Stimulated activated CD4-positive, alpha-beta T cell treated with anti-CD3 and anti-CD28 coated beads, Interleukin-2, amount 100 ng/mL, for 48 hours (primary cell): ENCODE results near the gene ENOX2.

Experiments
- DNase-seq, 2 donors: peaks; one replicate each; pipeline ENCODE4 v3.0.0-alpha.2; 2020

The ENOX2 gene

DNA sequence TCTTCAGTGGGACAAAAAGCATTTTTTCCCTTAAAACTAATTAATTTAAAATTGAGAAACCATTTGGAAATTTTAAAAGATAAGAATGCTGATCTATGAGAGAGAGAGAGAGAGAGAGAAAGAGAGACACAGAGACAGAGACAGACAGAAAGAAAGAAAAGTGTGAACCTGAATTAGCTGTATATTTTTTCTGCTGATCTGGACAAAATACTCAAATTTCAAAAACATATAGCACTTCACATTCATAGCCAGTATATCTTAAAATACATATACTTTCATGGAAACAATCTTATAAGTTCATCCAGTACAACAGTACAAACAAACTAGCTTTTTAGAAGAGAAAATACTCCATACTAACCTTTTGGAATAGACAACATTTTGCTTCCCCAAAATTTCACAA, 18.4 kb downstream of the ENOX2 start:
- no peak for DNase-seq

DNA sequence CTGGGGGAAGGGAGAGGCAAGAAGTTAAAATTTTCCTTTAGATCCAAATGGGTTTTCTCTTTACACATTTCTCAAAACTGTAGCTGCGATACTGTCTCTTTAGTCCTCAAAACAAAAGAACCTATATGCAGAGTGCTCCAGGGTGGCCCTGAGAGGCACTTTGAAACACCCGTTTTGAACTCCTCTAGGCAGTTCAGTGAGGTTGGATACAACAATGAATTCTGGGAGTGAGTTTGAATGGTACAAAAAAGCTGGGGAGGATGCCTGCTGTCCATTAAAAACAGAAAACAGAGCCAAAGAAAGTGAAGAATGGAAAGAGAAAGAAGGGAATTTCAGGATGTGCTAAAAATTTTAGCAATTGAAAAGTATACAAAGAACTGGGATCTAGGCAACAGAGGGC, 23.1 kb downstream of the ENOX2 start:
- no peak for DNase-seq

DNA sequence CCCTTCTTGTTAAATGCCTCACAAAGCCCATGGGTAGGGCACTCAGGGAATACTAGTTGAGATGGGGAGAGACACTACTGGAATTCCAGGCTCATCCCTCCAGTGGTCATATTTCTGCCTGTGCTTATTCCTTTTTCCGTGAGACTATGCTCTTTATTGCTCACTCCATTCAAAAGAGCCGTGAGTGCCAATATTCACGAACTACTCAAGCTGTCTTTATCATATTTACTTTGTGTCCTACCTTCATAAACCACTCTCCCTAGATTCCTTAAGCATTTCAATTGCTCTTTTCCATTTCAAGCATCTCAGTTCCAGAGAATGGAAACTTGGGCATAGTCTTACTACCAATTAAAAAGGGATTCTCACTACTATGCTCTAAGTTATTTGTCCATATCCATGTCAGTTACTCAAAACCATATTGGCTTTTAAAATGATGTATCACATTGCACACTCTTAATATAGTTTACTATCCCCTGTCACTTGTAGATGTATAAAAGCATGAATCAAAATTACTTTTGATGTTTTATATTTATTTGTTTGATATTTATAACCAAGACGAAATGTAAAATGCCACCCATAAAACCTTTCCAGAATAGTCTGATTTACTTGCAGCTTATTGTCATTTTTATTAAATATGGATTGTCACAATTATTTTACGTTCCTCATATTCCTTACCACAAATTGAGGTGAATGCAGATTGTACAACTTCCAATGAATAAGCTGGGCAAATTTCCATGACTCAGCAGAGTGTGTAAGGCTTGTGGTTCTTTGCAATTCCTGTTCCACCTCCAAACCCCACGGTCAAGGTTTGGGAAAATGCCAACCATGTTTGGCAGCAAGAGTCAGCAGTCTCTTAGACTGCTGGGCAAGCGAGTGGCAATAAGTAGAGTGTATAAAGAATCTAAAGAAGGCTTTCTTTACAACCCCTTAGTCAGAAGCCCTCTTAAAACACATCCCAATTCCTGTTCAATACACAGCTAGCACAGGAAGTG, 24.4 kb downstream of the ENOX2 start:
- DNase-seq: no peak

DNA sequence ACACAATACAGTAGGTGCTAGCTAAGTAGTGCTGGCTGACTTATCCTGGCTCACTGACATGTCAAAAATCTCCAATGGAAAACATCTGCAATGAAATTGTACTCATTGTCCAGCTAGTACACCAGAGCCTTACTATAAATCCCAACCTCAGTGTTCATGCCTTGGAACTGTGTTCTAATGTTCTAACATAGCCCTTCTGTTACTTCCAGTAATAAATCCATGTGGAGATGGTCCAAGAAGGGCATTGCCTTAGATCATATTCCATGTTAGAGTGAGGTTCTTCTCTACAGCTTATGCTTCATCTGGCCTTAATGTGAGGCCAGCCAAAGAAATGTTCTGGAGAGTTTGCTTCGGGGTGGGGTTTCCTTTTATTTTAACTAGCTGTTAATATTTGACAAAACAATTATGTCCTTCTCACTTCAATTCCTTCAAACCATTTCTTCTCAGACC, 25.1 kb downstream of the ENOX2 start:
- DNase-seq: no peak

DNA sequence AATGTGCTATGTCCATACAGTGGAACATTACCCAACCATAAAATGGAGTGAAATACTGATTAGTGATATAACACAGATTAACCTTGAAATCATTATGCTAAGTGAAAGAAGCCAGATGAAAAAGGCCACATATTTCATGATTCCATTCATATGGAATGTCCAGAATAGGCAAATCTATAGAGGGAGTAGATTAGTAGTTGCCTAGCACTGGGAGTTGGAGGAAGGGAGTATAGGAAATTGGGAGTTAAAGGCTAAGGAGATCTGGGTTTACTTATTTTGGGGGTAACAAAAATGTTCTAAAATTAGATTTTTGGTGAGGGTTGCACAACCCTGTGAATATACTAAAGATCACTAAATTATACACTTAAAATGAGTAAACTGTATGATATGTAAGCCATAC, 26.8 kb downstream of the ENOX2 start:
- DNase-seq: no peak

DNA sequence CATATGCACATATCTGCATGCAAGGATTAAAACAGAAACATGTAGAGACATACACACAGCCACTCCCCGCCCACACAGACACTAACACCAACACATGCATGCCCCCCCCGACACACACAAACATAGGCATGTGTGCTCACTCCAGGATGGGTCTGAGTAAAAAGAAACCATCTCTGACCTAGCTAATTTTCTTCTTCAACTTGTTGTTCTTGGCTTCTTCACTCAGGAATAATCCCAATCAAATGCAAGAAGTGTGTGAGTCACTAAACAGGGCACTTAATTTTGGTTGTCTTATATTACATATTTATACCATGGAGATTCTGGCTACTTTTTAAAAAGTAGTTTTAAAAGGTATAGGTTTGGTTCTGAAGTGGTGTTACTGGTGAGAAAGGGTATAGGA, 28.3 kb downstream of the ENOX2 start:
- no peak for DNase-seq

DNA sequence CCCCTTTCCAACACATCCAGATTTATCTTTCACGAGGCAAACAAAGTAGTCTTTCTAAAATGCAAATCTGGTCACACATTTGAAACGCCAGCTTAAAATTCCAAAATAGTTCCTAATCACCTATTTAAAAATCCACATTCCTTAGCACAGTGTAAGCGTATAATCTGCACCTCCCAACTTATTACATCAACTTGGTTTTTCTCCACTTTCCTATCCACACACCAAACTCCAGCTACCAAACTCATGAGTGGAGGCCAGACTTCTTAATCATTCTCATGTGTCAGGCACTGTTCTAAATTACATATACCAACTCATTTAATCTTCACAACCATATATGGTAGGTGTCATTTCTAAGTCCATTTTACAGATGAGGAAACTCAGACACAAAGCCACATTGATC, 33.8 kb downstream of the ENOX2 start:
- no peak for DNase-seq

DNA sequence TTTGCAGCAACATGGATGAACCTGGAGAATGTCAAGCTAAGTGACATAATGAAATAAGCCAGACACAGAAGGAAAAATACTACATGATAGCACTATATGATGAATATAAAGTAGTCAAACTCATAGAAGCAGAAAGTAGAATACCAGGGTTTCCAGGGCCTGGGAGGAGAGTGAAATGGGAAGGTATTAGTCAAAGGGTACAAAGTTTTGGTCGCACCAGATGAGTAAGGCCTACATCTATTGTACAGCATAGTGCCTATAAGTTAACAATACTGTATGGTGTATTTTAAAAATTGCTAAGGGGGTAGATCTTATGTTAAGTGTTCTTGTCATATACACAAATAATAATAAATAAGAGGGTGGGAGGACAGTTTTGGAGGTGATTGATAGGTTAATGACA, 41.5 kb downstream of the ENOX2 start:
- DNase-seq: no peak

DNA sequence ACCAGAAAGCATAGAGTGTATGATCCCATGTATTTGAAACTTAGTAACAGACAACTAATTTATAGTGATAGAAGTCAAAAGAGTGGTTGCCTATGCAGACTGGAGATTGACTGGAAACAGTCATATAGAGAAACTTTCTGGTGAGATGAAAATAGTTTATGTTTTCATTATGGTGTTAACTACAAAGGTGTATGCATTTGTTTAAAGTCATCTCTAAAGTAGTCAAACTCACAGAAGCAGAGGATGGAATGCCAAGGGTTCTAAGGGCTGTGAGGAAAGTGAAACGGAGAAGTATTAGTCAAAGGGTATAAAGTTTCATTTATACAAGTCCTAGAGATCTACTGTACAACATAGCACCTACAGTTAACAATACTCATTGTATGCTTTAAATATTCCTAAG, 45.8 kb downstream of the ENOX2 start:
- DNase-seq: no peak

DNA sequence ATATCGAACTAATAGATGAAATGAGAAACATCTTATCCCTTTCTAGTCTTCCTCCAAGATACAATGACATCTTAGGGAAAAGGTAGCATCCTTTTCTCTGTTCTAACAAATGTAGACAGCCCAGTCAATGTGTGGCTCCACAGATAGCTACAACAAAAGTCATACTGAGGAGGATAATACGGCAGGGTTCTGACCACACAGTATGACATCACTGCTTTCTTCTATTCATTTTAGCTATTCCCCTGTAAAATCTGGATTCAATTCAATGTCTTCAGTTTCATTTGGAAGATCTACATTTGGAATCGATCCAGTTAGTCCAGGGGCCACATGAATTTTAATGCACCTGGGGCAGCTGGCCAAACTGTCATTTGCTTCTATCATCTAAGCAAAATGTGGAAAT, 51.4 kb downstream of the ENOX2 start:
- no peak for DNase-seq

DNA sequence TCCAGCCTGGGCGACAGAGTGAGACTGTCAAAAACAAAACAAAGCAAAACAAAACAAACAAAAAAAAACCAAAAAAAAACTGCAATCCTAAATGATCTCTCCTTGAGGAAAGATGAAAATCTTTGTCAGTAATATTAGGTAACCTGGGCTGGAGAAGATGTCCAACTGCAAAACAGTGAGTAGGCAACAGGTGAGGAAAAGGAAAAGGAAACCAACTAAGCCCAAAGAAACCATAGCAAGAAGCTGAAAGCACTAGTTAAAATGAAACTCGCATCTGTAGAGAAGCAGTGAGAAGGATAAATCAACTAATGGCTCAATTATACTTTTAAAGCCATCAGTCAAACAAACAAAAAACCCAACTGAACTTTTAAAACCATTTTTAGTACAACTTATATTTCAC, 54.2 kb downstream of the ENOX2 start:
- no peak for DNase-seq

DNA sequence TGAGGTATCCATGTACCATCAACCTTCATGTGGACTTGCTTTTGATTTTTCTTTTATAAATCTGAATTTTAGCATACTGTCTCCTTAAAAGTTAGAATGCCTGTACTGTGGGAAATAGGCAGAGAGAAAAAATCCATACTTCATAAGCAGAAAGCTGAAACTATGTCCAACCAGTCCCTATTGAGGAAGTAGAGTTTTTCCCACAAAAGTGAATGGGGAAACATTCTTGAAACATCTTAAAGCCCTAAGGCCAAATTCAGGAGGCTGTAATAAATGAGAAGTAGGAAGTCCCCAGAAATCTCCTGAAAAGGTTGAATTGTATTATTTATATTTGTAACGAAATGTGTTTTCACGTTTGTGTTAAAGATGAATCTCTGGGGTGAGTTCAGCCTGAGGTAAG, 56.3 kb downstream of the ENOX2 start:
- no peak for DNase-seq

DNA sequence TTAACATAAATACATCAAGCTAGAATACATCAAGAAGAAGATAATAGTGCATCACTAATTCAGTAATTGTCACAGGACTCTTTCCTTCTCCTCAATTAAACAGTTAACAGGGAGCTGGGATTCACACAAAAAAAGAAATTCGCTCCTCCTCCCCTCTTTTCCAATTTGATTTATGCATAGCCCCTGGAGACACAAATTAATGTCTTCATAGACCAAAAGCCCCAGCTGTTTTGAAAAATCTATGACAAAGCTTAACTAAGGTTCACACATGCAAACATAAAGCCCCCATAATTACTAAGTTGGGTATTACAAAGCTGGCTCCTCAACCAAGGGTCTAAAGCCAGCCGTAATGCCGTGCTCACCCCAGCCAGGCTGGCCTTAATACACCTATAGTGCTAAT, 61.2 kb downstream of the ENOX2 start:
- DNase-seq: no peak

DNA sequence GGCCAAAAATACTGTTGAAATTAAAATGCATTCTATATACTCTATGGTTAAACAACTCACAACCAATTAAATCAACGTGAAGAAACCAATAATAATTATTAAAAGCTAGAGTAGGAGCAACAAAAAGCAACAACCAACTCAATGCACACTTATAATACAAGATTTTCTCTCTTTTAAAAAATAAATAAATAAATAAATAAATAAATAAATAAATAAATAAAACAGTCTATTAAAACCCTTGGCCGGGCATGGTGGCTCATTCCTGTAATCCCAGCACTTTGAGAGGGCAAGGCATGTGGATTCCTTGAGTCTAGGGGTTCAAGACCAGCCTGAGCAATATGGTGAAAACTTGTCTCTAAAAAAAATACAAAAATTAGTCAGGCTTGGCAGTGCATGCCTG, 62.7 kb downstream of the ENOX2 start:
- DNase-seq: no peak

DNA sequence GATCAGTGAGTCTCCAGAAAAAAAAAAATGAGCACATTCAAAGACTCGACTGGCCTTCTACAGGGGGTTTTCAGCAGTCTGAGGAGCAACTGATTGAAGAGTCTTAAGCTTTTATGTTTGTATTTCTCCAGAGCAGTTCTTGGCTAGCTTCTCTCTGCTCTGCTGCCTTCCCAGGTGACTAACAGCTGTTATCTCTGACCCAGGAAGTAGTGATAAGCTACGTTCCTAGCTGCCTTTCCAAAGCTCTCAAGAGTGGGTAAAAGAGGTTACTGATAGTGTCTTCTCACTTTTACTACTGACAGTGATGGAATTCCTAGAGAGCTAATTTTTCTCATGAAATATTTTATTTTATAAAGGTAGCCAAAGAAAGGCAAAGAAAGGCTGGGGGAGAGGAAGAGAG, 66.6 kb downstream of the ENOX2 start:
- DNase-seq: no peak

DNA sequence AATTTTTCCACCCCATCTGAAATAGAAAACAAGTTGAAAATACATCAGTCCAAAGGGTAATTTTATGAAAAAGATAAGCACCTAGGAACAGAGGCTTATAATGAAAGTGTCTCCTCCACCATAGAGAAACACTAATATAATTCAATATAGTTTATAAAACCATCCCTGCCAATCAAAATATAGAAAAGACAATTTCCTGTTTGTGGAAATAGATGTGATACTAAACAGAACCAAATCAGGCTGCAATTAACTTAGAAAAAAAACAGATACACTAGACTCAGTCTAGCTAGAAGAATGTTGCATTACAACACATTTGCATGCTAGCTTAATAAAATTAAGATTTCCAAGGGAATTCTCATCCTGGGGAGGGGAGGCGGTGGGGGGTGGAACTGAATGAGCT, 68.2 kb downstream of the ENOX2 start:
- DNase-seq: no peak

DNA sequence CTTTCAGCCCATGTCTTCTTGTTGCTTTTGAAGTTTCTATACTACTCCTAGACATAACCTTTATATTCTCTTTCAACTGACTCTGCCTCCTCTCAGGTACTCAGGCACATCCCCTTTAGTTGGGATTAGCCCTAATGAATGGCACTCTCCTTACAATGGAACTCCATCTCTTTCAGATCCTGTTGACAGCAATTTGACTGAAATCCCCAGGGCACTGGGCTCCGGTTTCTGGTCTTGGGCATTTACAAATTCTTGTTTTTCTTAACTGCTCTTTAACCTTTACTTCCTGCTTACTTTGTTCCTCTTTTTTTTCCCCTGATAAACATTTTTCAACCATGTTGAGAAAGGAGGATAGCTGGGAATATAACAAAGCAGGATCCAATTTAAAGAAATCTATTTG, 68.9 kb downstream of the ENOX2 start:
- DNase-seq: no peak

DNA sequence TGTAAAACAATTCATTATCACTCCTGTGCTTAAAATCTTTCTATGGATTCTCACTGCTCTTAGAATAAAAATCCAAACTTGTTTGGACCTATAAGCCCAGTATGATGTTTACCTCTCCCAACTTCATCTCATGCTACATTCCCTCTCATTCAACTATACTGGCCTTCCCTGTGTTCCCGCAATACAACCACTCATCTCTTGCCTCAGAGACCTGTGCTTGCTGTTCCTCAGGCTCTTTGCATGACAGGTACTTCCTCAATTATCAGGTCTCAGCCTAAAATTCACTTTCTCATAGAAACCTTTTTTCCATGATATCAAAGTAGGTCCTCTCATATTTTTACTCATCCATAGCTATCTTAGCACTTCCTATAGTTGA, 71.7 kb downstream of the ENOX2 start:
- DNase-seq: no peak

DNA sequence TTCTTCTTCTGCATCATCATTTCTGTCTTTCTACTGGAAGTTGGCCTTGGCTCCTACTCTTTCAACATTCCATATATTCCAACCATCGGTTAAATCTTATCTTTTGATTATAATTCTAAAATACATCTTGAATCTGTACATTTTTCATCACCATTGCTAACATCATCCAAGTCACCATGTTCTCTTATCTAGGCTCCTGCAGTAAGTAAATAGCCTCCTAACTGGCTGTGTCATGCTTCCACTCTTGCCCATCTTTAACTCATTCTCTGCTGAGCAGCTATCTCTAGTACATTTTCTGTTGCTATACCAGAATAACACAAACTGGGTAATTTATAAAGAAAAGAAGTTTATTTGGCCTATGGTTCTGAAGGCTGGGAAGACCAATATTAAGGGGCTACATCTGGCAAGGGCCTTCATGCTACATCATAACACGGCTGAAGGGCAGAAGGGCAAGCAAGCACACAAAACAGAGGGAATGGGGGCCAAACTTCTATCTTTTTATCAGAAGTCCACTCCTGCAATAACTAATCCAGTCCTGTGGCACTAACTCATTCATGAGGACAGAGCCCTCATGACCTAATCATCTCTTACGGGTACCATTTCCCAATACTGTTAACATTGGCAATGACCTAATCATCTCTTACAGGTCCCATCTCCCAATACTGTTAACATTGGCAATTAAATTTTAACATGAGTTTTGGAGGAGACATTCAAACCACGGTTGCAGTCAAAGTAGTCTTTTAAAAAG, 72.2 kb downstream of the ENOX2 start:
- no peak for DNase-seq

DNA sequence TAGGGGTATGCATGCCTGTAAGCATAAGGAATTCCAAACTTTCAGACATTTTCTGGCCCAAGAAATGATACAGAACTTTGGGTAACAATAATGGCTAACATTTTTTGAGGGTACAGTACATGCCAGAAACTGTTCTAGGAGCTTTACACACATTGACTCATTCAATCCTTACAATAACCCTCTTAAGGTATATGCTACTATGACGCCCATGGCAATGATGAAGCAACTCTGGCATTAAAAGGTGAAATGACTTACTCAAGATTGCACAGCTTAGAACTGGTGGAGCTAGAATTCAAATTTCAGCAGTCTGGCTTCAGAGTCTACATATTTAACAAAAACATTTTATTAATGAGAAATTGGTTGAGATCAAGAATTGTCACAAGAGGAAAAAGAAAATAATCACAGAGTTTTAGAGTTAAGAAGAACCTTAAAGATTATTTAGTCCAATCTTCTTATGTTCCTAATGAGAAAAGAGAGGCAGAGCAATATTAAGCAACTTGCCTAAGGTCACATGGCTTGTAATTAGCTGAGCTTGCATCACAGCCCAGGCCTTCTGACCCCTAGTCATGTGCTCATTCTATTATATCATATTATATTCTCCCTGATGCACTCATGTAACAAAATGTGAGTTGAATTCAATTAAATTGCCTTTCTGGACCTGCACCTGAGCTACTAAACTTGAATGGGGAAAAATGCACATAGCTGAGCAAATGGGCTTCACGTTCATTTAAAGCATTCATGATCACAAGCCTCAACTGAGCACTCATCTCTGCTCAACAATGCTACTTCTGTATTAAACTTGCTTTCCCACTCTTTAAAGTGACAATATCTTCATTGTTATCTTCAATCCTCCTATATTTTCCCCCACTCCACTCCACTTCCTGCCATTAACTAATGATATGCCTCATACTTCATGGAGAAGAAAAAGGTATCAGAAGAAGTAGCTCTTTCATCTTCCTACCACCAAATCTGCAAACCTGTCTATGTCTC, 73.2 kb downstream of the ENOX2 start:
- no peak for DNase-seq

DNA sequence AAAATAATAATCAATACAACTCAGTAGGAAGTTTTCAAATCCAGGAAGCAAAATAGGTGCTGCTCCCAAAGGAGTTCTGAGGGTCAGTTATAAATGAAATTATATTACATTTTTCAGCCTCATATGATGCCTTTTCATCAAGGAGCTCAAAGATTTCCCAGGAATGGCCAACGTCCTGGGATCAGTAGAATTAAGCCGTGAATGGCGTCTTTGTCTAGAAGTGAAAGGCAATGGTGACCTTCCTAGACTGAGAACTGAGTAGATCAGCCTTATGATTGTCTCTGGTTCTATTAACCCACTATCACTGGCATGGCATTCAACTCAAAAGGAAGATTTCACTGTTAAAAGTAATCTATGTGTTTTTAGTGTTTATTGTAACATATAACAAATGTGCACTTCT, 74.4 kb downstream of the ENOX2 start:
- no peak for DNase-seq

DNA sequence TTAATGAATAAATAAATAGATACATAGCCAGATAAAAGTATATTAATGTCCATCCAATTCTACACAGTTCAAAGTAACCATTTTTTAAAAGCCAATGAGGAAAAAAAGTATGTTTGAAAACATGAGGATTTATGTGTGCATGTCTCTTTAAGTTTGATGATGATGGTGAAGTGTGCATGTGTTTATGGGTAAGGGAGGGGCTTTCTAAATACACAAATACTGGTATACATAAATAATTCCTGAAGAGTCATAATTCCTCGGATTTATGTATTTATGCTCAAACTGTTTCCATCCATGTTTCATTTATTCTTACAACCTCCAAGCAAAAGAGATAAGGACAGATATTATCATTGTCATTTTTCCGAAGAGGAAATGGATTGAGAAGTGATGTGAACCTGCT, 75.4 kb downstream of the ENOX2 start:
- DNase-seq: no peak

DNA sequence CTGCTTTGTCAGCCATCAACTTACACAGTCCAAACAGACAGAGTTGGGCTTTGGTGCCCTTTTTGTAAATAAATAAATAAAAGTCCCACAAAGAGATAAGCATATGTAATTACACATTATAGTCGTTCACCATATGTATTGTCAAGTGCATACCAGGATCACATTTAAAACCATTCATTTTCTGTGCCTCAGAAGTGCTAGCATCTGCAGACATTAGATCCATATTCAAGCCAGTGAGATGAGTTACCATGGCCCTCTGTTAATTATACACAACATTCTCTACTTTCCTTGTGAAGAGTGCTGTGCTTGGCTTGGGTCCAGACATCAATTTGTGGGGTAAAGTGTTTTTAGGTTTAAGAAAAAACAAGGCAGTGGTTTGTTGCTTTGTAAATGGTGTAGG, 76.8 kb downstream of the ENOX2 start:
- no peak for DNase-seq
